ENCODE results near the gene KDM4B.

- TF ChIP-seq CTCF (conservative IDR thresholded peaks at IDR 0.05) (no peak), ZFX (IDR thresholded peaks at IDR 0.05) (no peak)
Measured at GRCh38 chr19:4933528-4933927, 35.4 kb upstream of the KDM4B start.

Data from C4-2B (cell line).